ENCODE data around the gene TFEB. TPM values are rescaled to one million over a fixed set of nuclear protein-coding genes. Genes with fewer than 3 reads are reported as not detected.

The TFEB gene
- total RNA-seq, 2 donors from 2014 or later = 9.4 to 12.0 TPM

- Mint-ChIP-seq H3K36me3 (ENCODE audit: low read depth) (no peaks in the 10 kb centered on the region), H3K27me3 (no peaks in the 10 kb centered on the region), H3K4me1 (peaks cover 10% of the 10 kb centered on the region), H3K27ac (no peak overlapping the region), H3K9me3 (no peaks in the 10 kb centered on the region), H3K4me3 (no peak overlapping the region)
- no peak for ATAC-seq (replicated peaks)
Measured at GRCh38 chr6:41714556-41715273, 20.7 kb downstream of the TFEB start.

GRCh38 chr6:41713650-41714291 is 21.6 kb downstream of the TFEB start:
- Mint-ChIP-seq H3K9me3 (no peaks in the 10 kb centered on the region), H3K4me3 (no peak overlapping the region), H3K27me3 (no peaks in the 10 kb centered on the region), H3K36me3 (ENCODE audit: low read depth) (no peaks in the 10 kb centered on the region), H3K27ac (peak overlapping the region; percentile 32), H3K4me1 (peaks cover 10% of the 10 kb centered on the region)
- peak; percentile 85 for ATAC-seq (replicated peaks)

- no peaks in the 10 kb centered on the region for H3K27me3 Mint-ChIP-seq
- H3K4me1 Mint-ChIP-seq = peaks cover 15% of the 10 kb centered on the region
- peak; percentile 20 for ATAC-seq (replicated peaks)
- H3K4me3 Mint-ChIP-seq = no peak overlapping the region
- no peaks in the 10 kb centered on the region for H3K36me3 Mint-ChIP-seq (ENCODE audit: low read depth)
- peak overlapping the region; percentile 32 for H3K27ac Mint-ChIP-seq
- no peaks in the 10 kb centered on the region for H3K9me3 Mint-ChIP-seq
Measured at GRCh38 chr6:41713159-41713649, 22.2 kb downstream of the TFEB start.

- Mint-ChIP-seq H3K4me1 (peaks cover 19% of the 10 kb centered on the region), H3K27me3 (no peaks in the 10 kb centered on the region)
Measured at GRCh38 chr6:41712651-41713103, 22.7 kb downstream of the TFEB start.

GRCh38 chr6:41711323-41712038 is 23.9 kb downstream of the TFEB start:
- H3K4me1 Mint-ChIP-seq = peaks cover 29% of the 10 kb centered on the region
- H3K4me3 Mint-ChIP-seq = no peak overlapping the region
- no peak for ATAC-seq (replicated peaks)
- H3K36me3 Mint-ChIP-seq (ENCODE audit: low read depth) = no peaks in the 10 kb centered on the region
- no peaks in the 10 kb centered on the region for H3K27me3 Mint-ChIP-seq
- no peaks in the 10 kb centered on the region for H3K9me3 Mint-ChIP-seq
- no peak overlapping the region for H3K27ac Mint-ChIP-seq

More at GRCh38 chr6:41712651-41713103, 22.7 kb downstream of the TFEB start:
- Mint-ChIP-seq H3K9me3 (no peaks in the 10 kb centered on the region), H3K27ac (no peak overlapping the region), H3K4me3 (no peak overlapping the region), H3K36me3 (ENCODE audit: low read depth) (no peaks in the 10 kb centered on the region)
- no peak for ATAC-seq (replicated peaks)

- ATAC-seq (replicated peaks) = no peak
- H3K9me3 Mint-ChIP-seq = no peaks in the 10 kb centered on the region
- no peaks in the 10 kb centered on the region for H3K36me3 Mint-ChIP-seq (ENCODE audit: low read depth)
- H3K4me1 Mint-ChIP-seq = peaks cover 22% of the 10 kb centered on the region
- no peak overlapping the region for H3K27ac Mint-ChIP-seq
- H3K27me3 Mint-ChIP-seq = no peaks in the 10 kb centered on the region
- H3K4me3 Mint-ChIP-seq = no peak overlapping the region
Measured at GRCh38 chr6:41709375-41709774, 26.0 kb downstream of the TFEB start.

- Mint-ChIP-seq H3K27ac (peak overlapping the region; percentile 88), H3K27me3 (no peaks in the 10 kb centered on the region), H3K9me3 (no peaks in the 10 kb centered on the region), H3K4me1 (peaks cover 19% of the 10 kb centered on the region), H3K4me3 (no peak overlapping the region), H3K36me3 (ENCODE audit: low read depth) (no peaks in the 10 kb centered on the region)
- ATAC-seq (replicated peaks) = no peak
Measured at GRCh38 chr6:41708856-41709255, 26.6 kb downstream of the TFEB start.

GRCh38 chr6:41707565-41708200 is 27.7 kb downstream of the TFEB start:
- H3K4me1 Mint-ChIP-seq = peaks cover 19% of the 10 kb centered on the region
- peak; percentile 37 for ATAC-seq (replicated peaks)
- H3K27me3 Mint-ChIP-seq = no peaks in the 10 kb centered on the region
- H3K36me3 Mint-ChIP-seq (ENCODE audit: low read depth) = no peaks in the 10 kb centered on the region
- H3K9me3 Mint-ChIP-seq = no peaks in the 10 kb centered on the region
- H3K27ac Mint-ChIP-seq = peak overlapping the region; percentile 88
- H3K4me3 Mint-ChIP-seq = peak overlapping the region; percentile 80

- Mint-ChIP-seq H3K27me3 (no peaks in the 10 kb centered on the region), H3K4me3 (peak overlapping the region; percentile 80), H3K36me3 (ENCODE audit: low read depth) (no peaks in the 10 kb centered on the region), H3K4me1 (peaks cover 19% of the 10 kb centered on the region), H3K9me3 (no peaks in the 10 kb centered on the region), H3K27ac (peak overlapping the region; percentile 88)
- peak; percentile 20 for ATAC-seq (replicated peaks)
Measured at GRCh38 chr6:41706876-41707564, 28.4 kb downstream of the TFEB start.

- Mint-ChIP-seq H3K4me1 (peaks cover 19% of the 10 kb centered on the region), H3K4me3 (peak overlapping the region; percentile 80), H3K36me3 (ENCODE audit: low read depth) (no peaks in the 10 kb centered on the region), H3K27ac (peak overlapping the region; percentile 88), H3K27me3 (no peaks in the 10 kb centered on the region), H3K9me3 (no peaks in the 10 kb centered on the region)
- ATAC-seq (replicated peaks) = peak; percentile 95
Measured at GRCh38 chr6:41705996-41706835, 29.2 kb downstream of the TFEB start.

- H3K9me3 Mint-ChIP-seq = no peaks in the 10 kb centered on the region
- no peaks in the 10 kb centered on the region for H3K27me3 Mint-ChIP-seq
- H3K4me1 Mint-ChIP-seq = peaks cover 19% of the 10 kb centered on the region
- ATAC-seq (replicated peaks) = no peak
- peak overlapping the region; percentile 80 for H3K4me3 Mint-ChIP-seq
- H3K27ac Mint-ChIP-seq = peak overlapping the region; percentile 88
- H3K36me3 Mint-ChIP-seq (ENCODE audit: low read depth) = no peaks in the 10 kb centered on the region
Measured at GRCh38 chr6:41705311-41705995, 30.0 kb downstream of the TFEB start.

- no peak for ATAC-seq (replicated peaks)
- Mint-ChIP-seq H3K27ac (peak overlapping the region; percentile 88), H3K4me3 (no peak overlapping the region), H3K27me3 (no peaks in the 10 kb centered on the region), H3K36me3 (ENCODE audit: low read depth) (no peaks in the 10 kb centered on the region), H3K4me1 (peaks cover 19% of the 10 kb centered on the region), H3K9me3 (no peaks in the 10 kb centered on the region)
Measured at GRCh38 chr6:41704656-41705310, 30.6 kb downstream of the TFEB start.

Measured in activated T-helper 17 cell treated with anti-CD3 and anti-CD28 coated beads, Interleukin-2, amount 50 U/mL, for 72 hours (primary cell).